Renal pelvis (tissue), 3 donors: ENCODE results near the gene FAN1. TPM values are rescaled to one million over a fixed set of nuclear protein-coding genes. Genes with fewer than 3 reads are reported as not detected.

Experiments used
- polyA plus RNA-seq, 3 donors: library from polyadenylated mRNA; unstranded; fragments of 120-200 nt; gene quantifications; one replicate each; pipeline ENCODE4 v1.2.1, GENCODE V29; 2013; ENCODE audit not compliant: insufficient read length in 3 of 3

The FAN1 gene
- polyA plus RNA-seq, 3 donors = 26.7 to 47.3 (median 41.6) TPM

Other genes starting within 250 kb of the FAN1 start
- 10 to 100 TPM; 44.9 to 72.3 (median 62.7) TPM for gene MTMR10, start 87.7 kb downstream of the FAN1 start, polyA plus RNA-seq
- under 1 TPM; 0.09 to 0.21 (median 0.21) TPM for gene TRPM1, start 197.8 kb downstream of the FAN1 start, polyA plus RNA-seq